Retina (tissue), 1 donor: ENCODE results near the gene ASXL2.

Experiments
- DNase-seq: peaks from one replicate; pipeline ENCODE4 v3.0.0-alpha.2; 2016

ASXL2 gene

DNA sequence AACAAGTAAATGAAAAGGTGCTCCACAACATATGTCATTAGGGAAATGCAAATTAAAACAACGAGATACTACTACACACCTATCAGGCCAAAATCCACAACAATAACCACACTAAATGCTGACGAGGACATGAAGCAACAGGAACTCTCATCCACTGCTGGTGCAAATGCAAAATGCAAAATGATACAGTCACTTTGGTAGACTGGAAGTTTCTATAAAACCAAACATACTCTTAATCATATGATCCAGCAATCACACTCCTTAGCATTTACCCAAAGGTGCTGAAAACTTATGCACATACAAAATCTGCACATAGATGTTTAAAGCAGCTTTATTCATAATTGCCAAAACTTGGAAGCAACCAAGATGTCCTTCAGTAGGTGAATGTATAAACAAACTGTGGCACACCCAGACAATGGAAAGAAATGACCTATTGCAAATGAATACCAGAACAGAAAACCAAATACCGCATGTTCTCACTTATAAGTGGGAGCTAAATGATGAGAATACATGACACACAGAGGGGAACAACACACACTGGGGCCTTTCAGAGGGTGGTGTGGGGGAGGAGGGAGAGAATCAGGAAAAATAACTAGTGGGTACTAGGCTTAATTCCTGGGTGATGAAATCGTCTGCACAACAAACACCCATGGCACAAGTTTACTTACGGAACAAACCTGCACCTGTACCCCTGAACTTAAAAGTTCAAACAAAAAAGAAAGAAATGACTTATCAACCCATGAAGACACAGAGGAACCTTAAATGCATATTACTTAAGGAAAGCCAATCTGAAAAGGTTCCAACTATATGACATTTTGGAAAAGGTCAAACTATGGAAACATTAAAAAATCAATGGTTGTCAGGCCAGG lies 80.4 kb downstream of the ASXL2 start:
- DNase-seq, result no peak

DNA sequence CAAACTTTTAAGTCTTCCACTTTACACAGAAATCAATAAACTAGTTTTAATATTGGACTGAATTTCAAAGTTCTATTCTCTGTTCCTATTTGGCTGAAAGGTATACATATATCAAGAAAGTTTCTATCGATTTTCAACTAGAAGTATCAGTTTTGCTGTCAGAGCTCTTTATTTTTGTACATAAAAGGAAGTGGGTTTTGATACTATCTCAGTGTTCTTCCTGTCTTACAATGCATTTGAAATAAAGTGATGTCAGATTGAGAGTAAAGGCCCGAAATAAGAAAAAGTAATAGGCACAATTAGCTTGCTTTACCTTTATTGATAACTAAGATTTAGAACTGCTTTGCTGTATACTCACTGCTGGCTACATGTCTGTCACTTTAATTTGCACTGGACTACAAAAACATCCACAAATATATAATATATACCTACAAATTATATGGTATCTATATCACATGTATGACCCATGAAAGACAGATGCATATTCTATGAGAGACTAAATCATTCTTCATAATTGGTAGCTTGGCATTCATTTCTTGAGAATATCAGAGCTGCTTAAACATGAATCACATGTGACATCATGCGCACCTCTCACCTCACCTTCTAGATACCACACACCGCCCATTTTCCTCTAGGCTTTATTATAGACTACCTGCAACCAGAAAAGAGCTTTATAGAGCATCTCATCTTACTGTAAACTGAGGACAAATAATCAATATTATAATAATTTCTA lies 83.6 kb downstream of the ASXL2 start:
- no peak for DNase-seq

DNA sequence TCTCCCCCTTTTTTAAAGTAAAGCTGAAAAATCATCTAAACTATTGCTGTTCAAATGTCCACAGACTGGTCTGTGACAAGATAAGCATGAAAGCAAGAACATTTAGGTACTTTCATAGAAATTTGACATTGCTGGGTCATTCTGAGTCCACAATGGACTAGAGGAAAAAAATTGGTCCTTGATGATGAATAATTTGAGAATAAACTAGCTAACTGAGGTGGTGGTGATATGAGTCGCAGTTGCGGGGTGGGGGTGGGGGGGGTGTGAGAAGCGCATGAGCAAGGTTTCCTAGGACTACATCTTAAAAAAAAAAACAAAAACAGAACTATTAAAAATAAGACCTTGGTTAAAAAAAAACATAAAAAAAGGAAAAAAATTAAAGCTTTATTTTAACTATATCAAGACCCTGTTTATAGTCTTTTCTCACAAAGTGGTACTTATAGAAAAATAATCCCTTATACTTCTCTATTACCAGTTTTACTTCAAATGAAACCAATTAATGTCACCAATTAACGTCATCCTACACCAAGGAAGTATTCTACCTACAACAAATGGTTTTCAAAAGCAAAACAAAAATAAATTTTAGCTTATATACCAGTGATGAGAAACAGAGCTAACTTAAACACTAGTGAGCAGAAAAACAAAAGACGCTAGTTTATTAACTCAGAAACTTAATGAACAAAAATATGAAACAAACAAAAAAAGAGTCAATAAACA lies 88.1 kb downstream of the ASXL2 start:
- DNase-seq, result no peak

DNA sequence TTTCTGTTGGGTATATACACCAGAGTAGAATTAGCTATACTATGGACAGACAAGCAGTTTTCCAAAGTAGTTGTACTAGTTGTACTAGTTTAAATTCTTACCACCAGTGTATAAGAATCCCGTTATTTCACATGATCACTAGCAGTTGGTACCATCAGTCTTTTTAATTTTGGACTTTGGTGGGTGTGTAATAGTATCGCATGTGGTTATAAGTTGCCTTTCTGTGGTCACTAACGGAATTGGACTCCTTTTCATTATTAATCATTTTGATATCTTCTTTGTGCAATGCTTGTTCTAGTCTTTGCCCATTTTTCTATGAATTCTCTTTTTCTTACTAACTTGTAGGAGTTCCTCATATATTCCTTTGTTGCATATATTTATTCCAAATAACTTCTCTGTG lies 89.8 kb downstream of the ASXL2 start:
- no peak for DNase-seq

DNA sequence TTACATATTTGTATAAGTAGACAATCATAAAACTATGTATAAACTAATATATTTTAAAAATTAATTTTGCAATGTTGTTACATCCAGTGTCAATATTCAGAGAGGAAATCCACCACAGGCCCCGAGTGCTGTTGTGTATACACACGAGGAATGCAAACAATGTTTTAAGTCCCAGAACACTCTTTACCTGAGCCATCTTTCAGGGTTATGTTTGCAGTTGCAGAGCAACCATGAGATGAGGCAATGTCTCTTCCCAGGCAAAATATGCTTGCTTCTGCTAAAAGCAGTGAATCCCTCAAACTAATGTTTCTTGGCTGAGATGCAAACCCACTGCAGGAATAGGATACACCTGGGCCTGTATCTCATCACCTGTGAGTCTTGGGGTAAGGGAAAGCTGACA lies 91.3 kb downstream of the ASXL2 start:
- no peak for DNase-seq

- no peak for DNase-seq
Measured at GRCh38 chr2:25784404-25784803, 93.9 kb downstream of the ASXL2 start.

GRCh38 chr2:25777077-25777476 lies 101.2 kb downstream of the ASXL2 start:
- DNase-seq, result no peak

GRCh38 chr2:25772078-25772477 lies 106.2 kb downstream of the ASXL2 start:
- DNase-seq, result no peak

DNA sequence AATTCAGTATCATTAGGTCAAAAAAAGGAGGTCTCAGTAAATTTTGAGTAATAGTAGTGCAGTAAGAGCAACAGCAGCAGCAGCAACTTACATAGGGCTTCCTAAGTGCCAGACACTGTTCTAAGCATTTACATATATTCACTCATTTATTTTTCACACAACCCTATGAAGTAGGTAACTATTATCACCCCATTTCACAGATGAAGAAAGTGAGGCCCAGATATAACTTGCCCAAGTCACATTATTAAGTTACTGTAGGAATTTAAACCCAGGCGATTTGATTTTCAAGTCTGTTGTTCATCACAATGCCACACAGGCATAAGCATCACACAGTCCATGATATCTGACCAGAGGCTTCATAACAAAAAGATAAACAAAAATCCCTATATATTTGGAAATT lies 114.7 kb downstream of the ASXL2 start:
- no peak for DNase-seq

DNA sequence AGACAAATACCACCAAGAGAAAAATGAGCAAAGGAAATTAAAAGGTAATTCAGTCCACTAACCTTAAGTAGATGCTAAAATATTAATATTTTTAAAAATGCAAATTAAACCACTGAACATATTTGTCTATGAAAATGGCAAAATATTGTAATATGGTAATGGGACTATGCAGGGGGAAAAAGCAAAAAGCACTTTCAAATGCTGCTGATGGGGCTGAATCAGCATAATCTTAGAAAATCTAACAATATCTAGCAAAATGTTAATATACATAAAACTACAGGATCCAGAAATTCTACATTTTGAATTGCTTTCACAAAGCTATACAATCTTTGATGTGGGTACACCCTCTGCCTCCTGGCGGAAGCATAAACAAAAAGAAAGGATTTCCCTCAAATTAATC lies 118.0 kb downstream of the ASXL2 start:
- no peak for DNase-seq

DNA sequence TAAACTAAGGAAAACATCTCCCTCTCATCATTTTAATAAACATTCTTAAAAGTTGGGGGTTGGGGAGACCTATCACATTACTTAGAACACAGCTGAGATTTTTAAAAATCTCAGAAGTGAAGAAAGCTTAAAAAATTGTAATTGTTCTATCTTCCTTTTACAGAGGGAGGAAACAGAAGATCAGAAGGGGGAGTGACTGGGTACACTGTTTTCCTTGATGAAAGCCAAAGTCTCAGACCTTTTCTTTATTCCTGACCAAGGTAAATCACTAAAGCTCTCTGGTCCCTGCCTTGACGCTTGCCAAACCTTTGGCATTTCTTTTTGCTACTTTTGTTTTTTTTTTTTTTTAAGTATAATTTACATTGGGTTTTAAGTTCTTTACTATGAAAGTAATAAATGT lies 119.9 kb downstream of the ASXL2 start:
- DNase-seq, result no peak

- DNase-seq, result no peak
Measured at GRCh38 chr2:25757906-25758305, 120.4 kb downstream of the ASXL2 start.

GRCh38 chr2:25756536-25756935 lies 121.8 kb downstream of the ASXL2 start:
- DNase-seq, result no peak

- DNase-seq, result no peak
Measured at GRCh38 chr2:25749676-25750075, 128.6 kb downstream of the ASXL2 start.

DNA sequence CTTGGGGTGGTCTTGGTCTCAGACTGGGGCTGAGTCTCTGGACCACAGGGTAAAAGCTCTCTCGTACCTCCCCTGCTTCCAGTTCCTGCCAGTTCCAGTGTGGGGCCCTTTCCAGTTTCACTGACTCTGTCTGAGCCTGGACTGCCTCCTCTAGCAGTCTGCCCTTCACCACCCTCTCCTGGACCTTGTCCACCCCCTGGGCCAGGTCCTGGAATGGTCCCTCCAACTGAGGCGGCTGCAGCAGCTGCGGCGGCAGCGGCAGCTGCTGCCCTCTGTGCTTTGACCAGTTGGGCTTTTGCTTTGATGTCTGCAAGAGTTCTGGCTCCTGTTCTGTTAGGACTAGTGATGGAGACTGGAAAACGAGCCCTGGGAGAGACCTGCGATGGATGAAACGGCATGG lies 134.2 kb downstream of the ASXL2 start:
- DNase-seq, result no peak

GRCh38 chr2:25743132-25743830 lies 135.0 kb downstream of the ASXL2 start:
- no peak for DNase-seq

- DNase-seq, result no peak
Measured at GRCh38 chr2:25742501-25742900, 135.8 kb downstream of the ASXL2 start.

GRCh38 chr2:25740810-25741381 lies 137.4 kb downstream of the ASXL2 start:
- DNase-seq, result no peak

DNA sequence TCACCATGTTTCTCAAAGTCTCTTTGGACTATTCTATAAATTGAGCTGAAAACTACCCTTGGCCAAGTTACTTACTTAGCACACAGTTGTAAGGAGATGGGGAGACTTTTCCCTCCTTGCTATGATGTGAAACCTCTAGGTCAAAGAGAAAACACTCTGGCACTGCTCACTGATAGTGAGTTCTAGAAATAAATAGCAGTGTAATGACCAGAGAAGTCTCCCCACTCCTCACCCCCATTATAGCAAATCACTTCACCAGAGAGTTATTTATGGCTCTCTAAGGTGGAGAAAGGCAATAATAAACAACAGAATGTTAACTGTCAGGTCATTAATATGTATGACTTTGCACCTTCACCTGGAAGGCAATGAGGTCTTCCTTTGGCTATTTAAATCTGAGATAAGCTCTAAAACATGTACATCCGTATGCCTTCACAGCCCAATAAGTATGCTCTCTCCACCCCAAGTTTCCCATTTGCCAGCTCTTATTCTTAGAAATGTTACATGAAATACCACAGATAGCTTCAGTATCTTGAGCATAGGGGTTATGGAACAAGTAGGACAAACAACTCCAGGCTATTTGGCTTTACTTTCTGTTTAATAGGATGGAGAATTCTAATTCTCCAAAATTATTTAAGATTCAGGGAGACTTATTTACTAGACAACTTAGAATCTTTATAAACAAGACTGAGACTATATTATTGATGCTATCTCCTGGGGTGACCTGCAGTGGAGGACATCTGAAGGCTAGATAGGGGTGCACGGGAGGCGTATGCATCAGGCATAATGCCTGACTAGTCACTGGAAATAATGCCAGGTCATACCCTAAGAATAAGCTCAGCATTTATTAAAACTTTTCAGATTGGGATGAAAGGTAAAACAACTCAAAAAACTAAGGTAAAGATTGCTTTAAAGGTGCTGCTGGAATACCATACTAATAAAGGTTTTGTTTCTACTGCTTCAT lies 139.6 kb downstream of the ASXL2 start:
- DNase-seq, result no peak

DNA sequence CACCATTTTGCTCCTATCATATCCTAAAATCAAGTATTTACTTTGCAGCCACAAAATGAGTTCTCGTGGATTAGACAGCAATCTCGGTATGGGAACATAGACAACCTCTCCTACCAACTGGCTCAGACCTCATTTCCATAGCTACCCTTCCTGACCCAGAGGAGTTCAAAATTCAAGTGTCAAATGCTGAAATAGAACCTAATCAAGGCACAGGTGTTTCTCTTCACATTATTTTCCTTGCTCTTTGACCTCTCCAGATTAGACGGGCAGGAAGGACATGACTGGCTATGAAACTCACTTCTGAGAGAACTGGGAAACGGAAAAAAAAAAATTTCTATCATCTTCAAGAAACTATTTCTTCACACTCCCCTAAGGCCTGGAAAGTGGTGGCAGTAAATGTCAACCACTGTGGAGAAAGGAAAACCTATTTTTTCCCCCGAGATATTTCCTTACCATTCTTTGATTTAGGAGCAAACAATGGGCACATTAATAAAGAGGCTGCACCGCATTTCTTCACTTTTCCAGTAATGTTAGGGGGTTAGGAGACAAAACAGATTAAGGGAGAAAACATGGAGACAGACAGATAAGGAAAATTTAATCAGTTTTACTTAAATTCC lies 141.3 kb downstream of the ASXL2 start:
- no peak for DNase-seq

- DNase-seq, result no peak
Measured at GRCh38 chr2:25735835-25736234, 142.5 kb downstream of the ASXL2 start.
